ENCODE data around the gene ZNF521.

GRCh38 chr18:25307192-25307591 lies 44.8 kb downstream of the ZNF521 start:
- TF ChIP-seq CTCF (conservative IDR thresholded peaks at IDR 0.05), result no peak
- TF ChIP-seq EZH2 (IDR thresholded peaks at IDR 0.05; ENCODE audit: low read depth), result no peak

Data from PC-9 (cell line).